HEK293 (cell line): Measurements from ENCODE around the gene RINL.

Source experiments
- CTCF ChIA-PET: fragments of 350-600 bp; formaldehyde crosslinking; extraction: SDS; loops from one replicate; lab custom pipeline; 2021; ENCODE audit warnings: antibody characterized with exemption; lab: Yijun Ruan, JAX
- POLR2A ChIA-PET: fragments of 300-600 bp; formaldehyde crosslinking; extraction: SDS; loops from one replicate; lab custom pipeline; 2020; ENCODE audit warnings: antibody characterized with exemption, inconsistent platforms; lab: Yijun Ruan, JAX
- H3K27ac ChIP-seq: fragments of 200-500 bp; sonication (Bioruptor generic); 2 replicates; pipeline ENCODE4 v1.5.1; 2014; ENCODE audit warnings: low read depth, low read length, control low read depth, inconsistent platforms; ENCODE audit errors: extremely low read depth
- H3K36me3 ChIP-seq, 2 experiments: fragments of 200-500 bp in 1 of 2; sonication (Bioruptor generic) in 1 of 2; 1 replicate in 1 of 2; 2 replicates in 1 of 2; pipeline ENCODE4 v1.5.1; 2014 to 2017; ENCODE audit warnings: inconsistent platforms in 2 of 2, low read length in 2 of 2; ENCODE audit not compliant: control insufficient read depth in 2 of 2, insufficient read depth in 1 of 2
- H3K4me1 ChIP-seq: fragments of 200-500 bp; sonication (Bioruptor generic); 2 replicates; pipeline ENCODE4 v1.5.1; 2014; ENCODE audit warnings: mild to moderate bottlenecking, low read length, inconsistent platforms; ENCODE audit not compliant: control insufficient read depth, insufficient read depth
- H3K4me3 ChIP-seq: 2 replicates; pipeline ENCODE4 v1.5.1; 2011; ENCODE audit warnings: low read depth, mild to moderate bottlenecking, control low read depth, low read length, moderate library complexity
- H3K9me3 ChIP-seq: fragments of 200-500 bp; sonication (Bioruptor generic); 2 replicates; pipeline ENCODE4 v1.5.1; 2014; ENCODE audit warnings: low read depth, low read length, inconsistent platforms; ENCODE audit not compliant: control insufficient read depth, insufficient read depth
- GLI4 ChIP-seq: fragments of 450-650 bp; formaldehyde crosslinking; IDR thresholded peaks from 2 replicates; pipeline ENCODE4 v1.5.1; 2016; ENCODE audit warnings: missing biosample characterization, missing genetic modification characterization
- GLIS1 ChIP-seq: fragments of 450-650 bp; formaldehyde crosslinking; IDR thresholded peaks from 2 replicates; pipeline ENCODE4 v1.5.1; 2016; ENCODE audit warnings: missing biosample characterization, missing genetic modification characterization
- IKZF3 ChIP-seq: fragments of 450-650 bp; IDR thresholded peaks from 2 replicates; pipeline ENCODE4 v1.5.0; 2018; ENCODE audit warnings: missing biosample characterization, mild to moderate bottlenecking, missing genetic modification characterization, moderate library complexity
- KLF1 ChIP-seq: fragments of 450-650 bp; formaldehyde crosslinking; IDR thresholded peaks from 2 replicates; pipeline ENCODE4 v1.5.1; 2016; ENCODE audit warnings: missing biosample characterization, missing genetic modification characterization
- KLF16 ChIP-seq: fragments of 450-650 bp; formaldehyde crosslinking; IDR thresholded peaks from 2 replicates; pipeline ENCODE4 v1.5.1; 2017; ENCODE audit warnings: missing biosample characterization, missing genetic modification characterization
- ZBTB10 ChIP-seq: fragments of 450-650 bp; formaldehyde crosslinking; IDR thresholded peaks from 2 replicates; pipeline ENCODE4 v1.5.1; 2016; ENCODE audit warnings: missing biosample characterization, missing genetic modification characterization
- ZNF157 ChIP-seq: fragments of 450-650 bp; formaldehyde crosslinking; IDR thresholded peaks from 2 replicates; pipeline ENCODE4 v1.5.1; 2016; ENCODE audit warnings: missing biosample characterization, missing genetic modification characterization
- ZNF169 ChIP-seq: fragments of 450-650 bp; formaldehyde crosslinking; IDR thresholded peaks from 2 replicates; pipeline ENCODE4 v1.5.1; 2016; ENCODE audit warnings: missing biosample characterization, missing genetic modification characterization
- ZNF18 ChIP-seq: fragments of 450-650 bp; formaldehyde crosslinking; IDR thresholded peaks from 2 replicates; pipeline ENCODE4 v1.5.1; 2016; ENCODE audit warnings: missing biosample characterization, missing genetic modification characterization
- ZNF2 ChIP-seq: fragments of 450-650 bp; formaldehyde crosslinking; IDR thresholded peaks from 2 replicates; pipeline ENCODE4 v1.5.1; 2016; ENCODE audit warnings: missing biosample characterization, missing genetic modification characterization
- ZNF324 ChIP-seq: fragments of 450-650 bp; formaldehyde crosslinking; IDR thresholded peaks from 2 replicates; pipeline ENCODE4 v1.5.1; 2016; ENCODE audit warnings: missing biosample characterization, missing genetic modification characterization
- ZNF335 ChIP-seq: fragments of 450-650 bp; formaldehyde crosslinking; conservative IDR thresholded peaks from 2 replicates; pipeline ENCODE4 v1.5.1; 2016; ENCODE audit warnings: missing biosample characterization, missing genetic modification characterization
- ZNF366 ChIP-seq: fragments of 450-650 bp; formaldehyde crosslinking; conservative IDR thresholded peaks from 2 replicates; pipeline ENCODE4 v1.5.1; 2016; ENCODE audit warnings: missing biosample characterization, missing genetic modification characterization
- ZNF449 ChIP-seq: fragments of 450-650 bp; formaldehyde crosslinking; IDR thresholded peaks from 2 replicates; pipeline ENCODE4 v1.5.1; 2017; ENCODE audit warnings: missing biosample characterization, mild to moderate bottlenecking, missing genetic modification characterization, moderate library complexity
- ZNF488 ChIP-seq: fragments of 450-650 bp; formaldehyde crosslinking; IDR thresholded peaks from 2 replicates; pipeline ENCODE4 v1.5.1; 2016; ENCODE audit warnings: missing biosample characterization, missing genetic modification characterization
- ZNF521 ChIP-seq: fragments of 450-650 bp; formaldehyde crosslinking; IDR thresholded peaks from 2 replicates; pipeline ENCODE4 v1.5.1; 2017; ENCODE audit warnings: missing biosample characterization, mild to moderate bottlenecking, missing genetic modification characterization
- ZNF624 ChIP-seq: fragments of 450-650 bp; formaldehyde crosslinking; IDR thresholded peaks from 2 replicates; pipeline ENCODE4 v1.5.1; 2017; ENCODE audit warnings: missing biosample characterization, missing genetic modification characterization
- ZNF664 ChIP-seq: fragments of 450-650 bp; formaldehyde crosslinking; IDR thresholded peaks from 2 replicates; pipeline ENCODE4 v1.5.1; 2016; ENCODE audit warnings: missing biosample characterization, missing genetic modification characterization
- TF ChIP-seq, protein P1 (sequence below): fragments of 450-650 bp; formaldehyde crosslinking; IDR thresholded peaks from 2 replicates; pipeline ENCODE4 v1.5.1; 2016; ENCODE audit warnings: missing biosample characterization, missing genetic modification characterization
- TF ChIP-seq, protein P2 (sequence below): fragments of 450-650 bp; formaldehyde crosslinking; IDR thresholded peaks from 2 replicates; pipeline ENCODE4 v1.5.1; 2016; ENCODE audit warnings: missing biosample characterization, missing genetic modification characterization
- TF ChIP-seq, protein P3 (sequence below): fragments of 450-650 bp; formaldehyde crosslinking; IDR thresholded peaks from 2 replicates; pipeline ENCODE4 v1.5.1; 2017; ENCODE audit warnings: missing biosample characterization, missing genetic modification characterization
- TF ChIP-seq, protein P4 (sequence below): fragments of 450-650 bp; formaldehyde crosslinking; IDR thresholded peaks from 2 replicates; pipeline ENCODE4 v1.5.1; 2016; ENCODE audit warnings: missing biosample characterization, missing genetic modification characterization, low read depth

Gene RINL

DNA sequence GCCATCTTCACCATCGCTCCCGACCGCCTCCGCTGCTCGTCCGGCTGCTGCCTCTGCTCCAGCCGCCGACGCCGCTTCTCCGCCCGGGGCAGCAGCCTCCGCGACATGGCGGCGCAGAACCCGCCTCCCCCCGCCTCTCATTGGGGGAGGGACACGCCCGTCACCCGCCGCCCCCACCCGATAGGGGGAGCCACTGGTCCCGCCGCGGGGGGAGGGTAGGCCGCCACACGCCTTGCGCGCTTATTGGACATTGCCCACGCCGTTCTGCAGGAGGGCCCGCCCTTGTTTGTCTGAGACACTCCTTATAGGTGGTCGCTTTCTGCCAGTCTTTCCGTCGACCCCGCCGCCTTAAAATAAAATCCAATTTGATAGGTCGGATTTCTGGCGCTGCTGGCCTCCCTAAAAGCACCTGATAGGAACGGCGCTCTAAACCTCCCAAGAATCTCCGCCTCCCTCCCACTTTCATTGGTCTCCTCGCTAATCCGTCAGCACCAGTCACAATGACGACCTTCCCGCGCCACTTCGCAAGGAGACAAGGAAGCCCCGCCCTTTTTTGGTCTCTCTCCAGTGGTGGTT lies 28.1 kb downstream of the RINL start, which contains the start of gene HNRNPL:
Gene HNRNPL (minus strand): TSS at position 127 of the 576 bp plus-strand sequence. CDS start 20 bp downstream, at position 107.
- H3K36me3 ChIP-seq: peaks cover 39 to 42% of the 10 kb centered on the region in 2 experiments
- H3K4me1 ChIP-seq: peaks cover 32% of the 10 kb centered on the region
- peak within 1 kb of the TSS; percentile 100 for H3K27ac ChIP-seq
- ChIA-PET POLR2A (interaction anchor here (0.6 to 6.4 kb wide), 28 partner anchors 11 to 586 kb away, joined by 3 to 159 read pairs (median 6); partner anchors contain the start of genes ECH1, EIF3K, FBXO17 and MRPS12), CTCF (interaction anchor here (0.5 to 1.4 kb wide), 6 partner anchors 17 to 447 kb away, joined by 3 to 13 read pairs (median 3); partner anchors contain the start of gene FAM98C)
- H3K4me3 ChIP-seq: peak within 1 kb of the TSS; percentile 57
- H3K9me3 ChIP-seq: no peaks in the 10 kb centered on the region
- TF ChIP-seq ZNF157 (tag by site-specific recombination) (no peak), GLI4 (tag by site-specific recombination) (no peak), KLF16 (tag by site-specific recombination) (peak; percentile 92), ZNF18 (tag by site-specific recombination) (no peak), ZNF664 (tag by site-specific recombination) (no peak), ZNF335 (tag by site-specific recombination) (peak; percentile 73), ZNF624 (tag by site-specific recombination) (no peak), ZNF169 (0 out of 2 replicates have a peak, but pooled peaks have one; percentile 1), KLF1 (tag by site-specific recombination) (peak; percentile 74), ZNF488 (tag by site-specific recombination) (no peak), ZNF521 (tag by site-specific recombination) (no peak), ZNF449 (no peak), GLIS1 (tag by site-specific recombination) (peak; percentile 44; the same call in 1 of the 2 replicates), ZNF2 (tag by site-specific recombination) (no peak), ZBTB10 (no peak), ZNF324 (tag by site-specific recombination) (no peak), ZNF366 (tag by site-specific recombination) (no peak), IKZF3 (no peak)
- TF ChIP-seq, protein P1, sequence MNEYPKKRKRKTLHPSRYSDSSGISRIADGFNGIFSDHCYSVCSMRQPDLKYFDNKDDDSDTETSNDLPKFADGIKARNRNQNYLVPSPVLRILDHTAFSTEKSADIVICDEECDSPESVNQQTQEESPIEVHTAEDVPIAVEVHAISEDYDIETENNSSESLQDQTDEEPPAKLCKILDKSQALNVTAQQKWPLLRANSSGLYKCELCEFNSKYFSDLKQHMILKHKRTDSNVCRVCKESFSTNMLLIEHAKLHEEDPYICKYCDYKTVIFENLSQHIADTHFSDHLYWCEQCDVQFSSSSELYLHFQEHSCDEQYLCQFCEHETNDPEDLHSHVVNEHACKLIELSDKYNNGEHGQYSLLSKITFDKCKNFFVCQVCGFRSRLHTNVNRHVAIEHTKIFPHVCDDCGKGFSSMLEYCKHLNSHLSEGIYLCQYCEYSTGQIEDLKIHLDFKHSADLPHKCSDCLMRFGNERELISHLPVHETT (tag by site-specific recombination): no peak
- TF ChIP-seq, protein P2, sequence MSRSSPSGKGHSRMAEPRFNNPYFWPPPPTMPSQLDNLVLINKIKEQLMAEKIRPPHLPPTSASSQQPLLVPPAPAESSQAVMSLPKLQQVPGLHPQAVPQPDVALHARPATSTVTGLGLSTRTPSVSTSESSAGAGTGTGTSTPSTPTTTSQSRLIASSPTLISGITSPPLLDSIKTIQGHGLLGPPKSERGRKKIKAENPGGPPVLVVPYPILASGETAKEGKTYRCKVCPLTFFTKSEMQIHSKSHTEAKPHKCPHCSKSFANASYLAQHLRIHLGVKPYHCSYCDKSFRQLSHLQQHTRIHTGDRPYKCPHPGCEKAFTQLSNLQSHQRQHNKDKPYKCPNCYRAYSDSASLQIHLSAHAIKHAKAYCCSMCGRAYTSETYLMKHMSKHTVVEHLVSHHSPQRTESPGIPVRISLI: no peak
- TF ChIP-seq, protein P3, sequence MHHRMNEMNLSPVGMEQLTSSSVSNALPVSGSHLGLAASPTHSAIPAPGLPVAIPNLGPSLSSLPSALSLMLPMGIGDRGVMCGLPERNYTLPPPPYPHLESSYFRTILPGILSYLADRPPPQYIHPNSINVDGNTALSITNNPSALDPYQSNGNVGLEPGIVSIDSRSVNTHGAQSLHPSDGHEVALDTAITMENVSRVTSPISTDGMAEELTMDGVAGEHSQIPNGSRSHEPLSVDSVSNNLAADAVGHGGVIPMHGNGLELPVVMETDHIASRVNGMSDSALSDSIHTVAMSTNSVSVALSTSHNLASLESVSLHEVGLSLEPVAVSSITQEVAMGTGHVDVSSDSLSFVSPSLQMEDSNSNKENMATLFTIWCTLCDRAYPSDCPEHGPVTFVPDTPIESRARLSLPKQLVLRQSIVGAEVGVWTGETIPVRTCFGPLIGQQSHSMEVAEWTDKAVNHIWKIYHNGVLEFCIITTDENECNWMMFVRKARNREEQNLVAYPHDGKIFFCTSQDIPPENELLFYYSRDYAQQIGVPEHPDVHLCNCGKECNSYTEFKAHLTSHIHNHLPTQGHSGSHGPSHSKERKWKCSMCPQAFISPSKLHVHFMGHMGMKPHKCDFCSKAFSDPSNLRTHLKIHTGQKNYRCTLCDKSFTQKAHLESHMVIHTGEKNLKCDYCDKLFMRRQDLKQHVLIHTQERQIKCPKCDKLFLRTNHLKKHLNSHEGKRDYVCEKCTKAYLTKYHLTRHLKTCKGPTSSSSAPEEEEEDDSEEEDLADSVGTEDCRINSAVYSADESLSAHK (tag by site-specific recombination): no peak
- TF ChIP-seq, protein P4, sequence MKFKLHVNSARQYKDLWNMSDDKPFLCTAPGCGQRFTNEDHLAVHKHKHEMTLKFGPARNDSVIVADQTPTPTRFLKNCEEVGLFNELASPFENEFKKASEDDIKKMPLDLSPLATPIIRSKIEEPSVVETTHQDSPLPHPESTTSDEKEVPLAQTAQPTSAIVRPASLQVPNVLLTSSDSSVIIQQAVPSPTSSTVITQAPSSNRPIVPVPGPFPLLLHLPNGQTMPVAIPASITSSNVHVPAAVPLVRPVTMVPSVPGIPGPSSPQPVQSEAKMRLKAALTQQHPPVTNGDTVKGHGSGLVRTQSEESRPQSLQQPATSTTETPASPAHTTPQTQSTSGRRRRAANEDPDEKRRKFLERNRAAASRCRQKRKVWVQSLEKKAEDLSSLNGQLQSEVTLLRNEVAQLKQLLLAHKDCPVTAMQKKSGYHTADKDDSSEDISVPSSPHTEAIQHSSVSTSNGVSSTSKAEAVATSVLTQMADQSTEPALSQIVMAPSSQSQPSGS (tag by site-specific recombination): no peak
